Esophagus squamous epithelium (tissue), 5 donors: Measurements from ENCODE around the gene CHERP. TPM values are rescaled to one million over a fixed set of nuclear protein-coding genes. Genes with fewer than 3 reads are reported as not detected.

Source experiments
- DNase-seq: peaks from one replicate; lab custom pipeline; 2025; lab: John Stamatoyannopoulos, UW
- H3K27ac ChIP-seq, 4 donors: fragments of 200-600 bp; sonication (generic); one replicate each; pipeline ENCODE4 v1.5.1; 2016 to 2019; ENCODE audit warnings: mild to moderate bottlenecking in 1 of 4
- H3K27me3 ChIP-seq, 4 donors: fragments of 200-600 bp; sonication (generic); 1 replicate in 3 of 4; 2 replicates in 1 of 4; pipeline versions ENCODE4 v1.5.1 to v1.6.0; 2017 to 2021; ENCODE audit warnings: antibody characterized with exemption in 1 of 4
- H3K36me3 ChIP-seq, 3 donors: fragments of 200-600 bp; sonication (generic); one replicate each; pipeline ENCODE4 v1.5.1; 2016 to 2019
- H3K4me1 ChIP-seq, 3 donors: fragments of 200-600 bp; sonication (generic); one replicate each; pipeline ENCODE4 v1.5.1; 2017 to 2019
- H3K4me3 ChIP-seq, 4 donors: fragments of 200-600 bp; sonication (generic); 1 replicate in 3 of 4; 2 replicates in 1 of 4; pipeline ENCODE4 v1.5.1; 2016 to 2019; ENCODE audit warnings: mild to moderate bottlenecking in 2 of 4, moderate library complexity in 1 of 4
- H3K9me3 ChIP-seq, 3 donors: fragments of 200-600 bp; sonication (generic); one replicate each; pipeline ENCODE4 v1.5.1; 2016 to 2019
- POLR2A ChIP-seq, 4 donors: fragments of 450-650 bp; IDR thresholded peaks; one replicate each; pipeline ENCODE4 v1.6.1; 2017; ENCODE audit warnings: antibody characterized with exemption in 4 of 4, mild to moderate bottlenecking in 4 of 4, moderate library complexity in 3 of 4
- WGBS, 2 donors: methylation state at CpG; one replicate each; pipeline ENCODE4 v1.1.5; 2018; 5-methylcytosine and 5-hydroxymethylcytosine counted together
- intact Hi-C: fragments of 100-400 bp; cut with DNase I; formaldehyde crosslinking; loops from one replicate; pipeline ENCODE4 v1.15.0; 2022
- total RNA-seq, 4 donors: library from RNA; depleted of rRNA; stranded (reverse); fragments of >200 nt; gene quantifications; one replicate each; pipeline ENCODE4 v1.1.0, GENCODE V29; 2016
- TF ChIP-seq, protein P1 (sequence below), 6 experiments: fragments of 450-650 bp in 4 of 6; fragments of 200-600 bp in 2 of 6; sonication (generic) in 2 of 6; IDR thresholded peaks; one replicate each; pipeline ENCODE4 v1.5.1; 2016 to 2019; ENCODE audit warnings: antibody characterized with exemption in 6 of 6, mild to moderate bottlenecking in 4 of 6, moderate library complexity in 4 of 6
- donor health status: DM: yes; HTN: yes; CAD: no.

CHERP gene, protein sequence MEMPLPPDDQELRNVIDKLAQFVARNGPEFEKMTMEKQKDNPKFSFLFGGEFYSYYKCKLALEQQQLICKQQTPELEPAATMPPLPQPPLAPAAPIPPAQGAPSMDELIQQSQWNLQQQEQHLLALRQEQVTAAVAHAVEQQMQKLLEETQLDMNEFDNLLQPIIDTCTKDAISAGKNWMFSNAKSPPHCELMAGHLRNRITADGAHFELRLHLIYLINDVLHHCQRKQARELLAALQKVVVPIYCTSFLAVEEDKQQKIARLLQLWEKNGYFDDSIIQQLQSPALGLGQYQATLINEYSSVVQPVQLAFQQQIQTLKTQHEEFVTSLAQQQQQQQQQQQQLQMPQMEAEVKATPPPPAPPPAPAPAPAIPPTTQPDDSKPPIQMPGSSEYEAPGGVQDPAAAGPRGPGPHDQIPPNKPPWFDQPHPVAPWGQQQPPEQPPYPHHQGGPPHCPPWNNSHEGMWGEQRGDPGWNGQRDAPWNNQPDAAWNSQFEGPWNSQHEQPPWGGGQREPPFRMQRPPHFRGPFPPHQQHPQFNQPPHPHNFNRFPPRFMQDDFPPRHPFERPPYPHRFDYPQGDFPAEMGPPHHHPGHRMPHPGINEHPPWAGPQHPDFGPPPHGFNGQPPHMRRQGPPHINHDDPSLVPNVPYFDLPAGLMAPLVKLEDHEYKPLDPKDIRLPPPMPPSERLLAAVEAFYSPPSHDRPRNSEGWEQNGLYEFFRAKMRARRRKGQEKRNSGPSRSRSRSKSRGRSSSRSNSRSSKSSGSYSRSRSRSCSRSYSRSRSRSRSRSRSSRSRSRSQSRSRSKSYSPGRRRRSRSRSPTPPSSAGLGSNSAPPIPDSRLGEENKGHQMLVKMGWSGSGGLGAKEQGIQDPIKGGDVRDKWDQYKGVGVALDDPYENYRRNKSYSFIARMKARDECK
- total RNA-seq, result 10 to 100 TPM in 1 of 4 donors, 1 to 10 TPM in 3; 5.5 to 11.8 (median 9.6) TPM

DNA sequence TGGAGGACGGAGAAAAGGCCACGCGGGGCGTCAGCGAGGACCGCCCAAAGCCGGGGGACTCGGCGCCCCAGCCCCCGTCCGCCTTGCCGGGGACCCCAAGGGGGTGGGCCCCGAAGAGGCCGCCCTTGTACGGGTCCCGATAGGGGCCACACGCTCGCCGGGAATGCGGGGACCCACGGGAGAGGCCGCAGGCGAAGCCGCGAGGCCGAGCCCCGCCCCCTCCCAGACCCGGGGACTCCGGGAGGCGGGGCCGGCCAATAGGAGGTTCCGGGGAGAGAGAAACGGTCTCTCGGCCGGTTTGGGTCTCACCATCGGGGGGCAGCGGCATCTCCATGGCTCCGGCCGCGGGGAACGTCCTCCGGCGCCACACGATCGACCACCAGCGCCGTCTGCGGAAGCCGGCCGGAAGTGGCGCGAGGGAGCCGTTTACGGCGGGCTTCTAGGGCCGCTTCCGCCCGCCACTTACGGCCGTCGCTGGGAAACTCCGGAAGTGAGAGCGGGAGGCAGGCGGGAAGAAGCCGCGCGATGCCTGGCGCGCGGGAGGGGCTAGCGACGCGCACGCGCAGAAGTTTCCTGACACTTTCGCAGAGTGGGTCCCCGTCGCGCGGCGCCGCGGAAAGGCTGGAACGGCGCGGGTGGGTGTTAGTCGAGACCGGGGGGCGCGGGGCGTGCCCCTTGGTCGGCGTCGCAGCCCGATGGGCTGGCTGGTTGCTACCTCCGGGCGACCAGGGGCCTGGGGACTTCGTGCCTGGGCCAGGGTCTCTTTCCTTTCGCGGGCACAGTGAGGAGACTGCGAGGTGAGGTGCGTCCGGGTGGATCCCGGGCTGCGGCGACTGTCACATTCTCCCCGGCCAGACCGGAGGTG is at the start of gene CHERP:
CHERP (minus strand) TSS at position 393 of the 865 bp plus-strand sequence; CDS start at position 334, 59 bp downstream.
- WGBS, 2 donors, result 0% methylated on average over 52 of the region's 108 CpGs; no CpG with 5 or more reads in 1 of the 2 donors
- peaks cover 0 to 33% (median 0%) of the 10 kb centered on the region in 3 donors for H3K36me3 ChIP-seq
- peak within 1 kb of the TSS; percentile 88 to 93 (median 92) for H3K27ac ChIP-seq
- intact Hi-C loops, result no loop called here
- peak; percentile 58 for DNase-seq
- no peaks in the 10 kb centered on the region for H3K27me3 ChIP-seq
- peak within 1 kb of the TSS; percentile 75 to 97 (median 86) for H3K4me3 ChIP-seq
- H3K4me1 ChIP-seq, result peaks cover 18 to 67% (median 36%) of the 10 kb centered on the region in 3 donors
- TF ChIP-seq POLR2A (IDR thresholded peaks at IDR 0.05), result peak in 3 of 4 donors; percentile 45 to 83 (median 69)
- TF ChIP-seq, protein P1, sequence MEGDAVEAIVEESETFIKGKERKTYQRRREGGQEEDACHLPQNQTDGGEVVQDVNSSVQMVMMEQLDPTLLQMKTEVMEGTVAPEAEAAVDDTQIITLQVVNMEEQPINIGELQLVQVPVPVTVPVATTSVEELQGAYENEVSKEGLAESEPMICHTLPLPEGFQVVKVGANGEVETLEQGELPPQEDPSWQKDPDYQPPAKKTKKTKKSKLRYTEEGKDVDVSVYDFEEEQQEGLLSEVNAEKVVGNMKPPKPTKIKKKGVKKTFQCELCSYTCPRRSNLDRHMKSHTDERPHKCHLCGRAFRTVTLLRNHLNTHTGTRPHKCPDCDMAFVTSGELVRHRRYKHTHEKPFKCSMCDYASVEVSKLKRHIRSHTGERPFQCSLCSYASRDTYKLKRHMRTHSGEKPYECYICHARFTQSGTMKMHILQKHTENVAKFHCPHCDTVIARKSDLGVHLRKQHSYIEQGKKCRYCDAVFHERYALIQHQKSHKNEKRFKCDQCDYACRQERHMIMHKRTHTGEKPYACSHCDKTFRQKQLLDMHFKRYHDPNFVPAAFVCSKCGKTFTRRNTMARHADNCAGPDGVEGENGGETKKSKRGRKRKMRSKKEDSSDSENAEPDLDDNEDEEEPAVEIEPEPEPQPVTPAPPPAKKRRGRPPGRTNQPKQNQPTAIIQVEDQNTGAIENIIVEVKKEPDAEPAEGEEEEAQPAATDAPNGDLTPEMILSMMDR (IDR thresholded peaks at IDR 0.05), result peak in 1 of 6 experiments; percentile 19
- H3K9me3 ChIP-seq, result no peaks in the 10 kb centered on the region

DNA sequence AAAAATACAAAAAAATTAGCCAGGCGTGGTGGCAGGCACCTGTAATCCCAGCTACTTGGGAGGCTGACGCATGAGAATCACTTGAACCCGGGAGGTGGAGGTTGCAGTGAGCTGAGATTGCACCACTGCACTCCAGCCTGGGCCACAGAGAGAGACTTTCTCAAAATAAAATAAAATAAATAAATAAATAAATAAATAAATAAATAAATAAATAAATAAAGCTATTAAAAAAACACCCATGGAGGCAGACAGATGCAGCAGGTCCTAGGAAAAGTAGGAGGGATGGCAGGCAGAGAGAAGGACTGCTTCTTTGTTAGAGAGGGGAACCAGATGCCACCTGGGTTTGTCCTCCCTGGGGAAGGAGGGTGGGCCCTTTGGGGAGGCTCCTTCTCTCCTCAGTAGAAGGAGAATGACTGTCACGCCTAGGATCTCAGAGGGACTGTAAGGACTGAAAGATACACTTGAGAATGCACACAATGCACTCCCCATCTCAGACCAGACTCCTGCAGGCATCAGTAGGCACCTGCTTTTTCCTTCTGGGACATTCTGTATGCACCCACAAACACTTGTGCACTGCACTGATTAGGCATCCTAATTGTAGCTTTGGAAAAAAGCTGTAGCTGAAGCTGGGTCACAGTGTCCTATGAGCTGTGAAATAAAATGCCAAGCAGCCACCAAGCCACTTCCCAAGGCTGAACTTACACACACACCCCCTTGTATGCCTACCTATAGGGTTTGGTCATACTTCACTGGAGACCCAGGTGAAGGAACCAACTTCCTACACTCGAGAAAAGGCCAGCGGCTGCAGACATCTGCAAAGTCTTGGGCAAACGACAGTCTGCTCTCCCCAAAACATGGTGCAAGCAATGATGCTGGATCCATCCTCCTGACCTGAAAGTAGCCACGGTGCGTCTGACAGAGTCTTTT is 48.9 kb upstream of the CHERP start:
- Histone ChIP-seq H3K9me3 (no peaks in the 10 kb centered on the region), H3K27ac (no peak overlapping the region), H3K36me3 (no peaks in the 10 kb centered on the region), H3K4me3 (no peak overlapping the region), H3K27me3 (no peaks in the 10 kb centered on the region), H3K4me1 (peaks cover 43 to 91% (median 55%) of the 10 kb centered on the region in 3 donors)
- TF ChIP-seq POLR2A (IDR thresholded peaks at IDR 0.05), result no peak
- TF ChIP-seq, protein P1 (IDR thresholded peaks at IDR 0.05), result no peak
- intact Hi-C loops, result no loop called here
- no peak for DNase-seq
- WGBS, 2 donors, result 85 to 91% methylated on average over 4 to 7 of the region's 9 CpGs

DNA sequence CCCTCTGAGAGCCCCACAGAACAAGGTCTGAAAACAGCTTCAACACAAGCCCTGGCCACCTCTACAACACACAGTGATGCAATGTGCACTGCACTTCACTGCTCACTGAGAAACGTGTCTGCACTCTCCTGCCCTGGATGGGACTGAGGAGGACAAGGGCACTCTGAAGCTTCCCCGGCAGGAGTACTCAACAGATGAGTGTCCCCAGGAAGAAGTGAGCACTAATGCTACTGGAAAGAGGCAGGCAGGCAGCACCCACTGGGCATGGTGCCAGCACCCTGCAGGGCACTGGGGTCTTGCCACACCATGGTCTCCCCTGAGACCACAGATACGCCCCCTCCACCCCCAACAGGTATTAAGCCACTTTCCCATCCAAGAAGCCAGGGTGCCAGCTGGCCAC is 47.7 kb upstream of the CHERP start:
- Histone ChIP-seq H3K36me3 (no peaks in the 10 kb centered on the region), H3K9me3 (no peaks in the 10 kb centered on the region), H3K27me3 (no peaks in the 10 kb centered on the region), H3K4me3 (no peak overlapping the region), H3K4me1 (peaks cover 42 to 91% (median 60%) of the 10 kb centered on the region in 3 donors), H3K27ac (no peak overlapping the region)
- TF ChIP-seq, protein P1 (IDR thresholded peaks at IDR 0.05), result no peak
- TF ChIP-seq POLR2A (IDR thresholded peaks at IDR 0.05), result no peak
- DNase-seq, result no peak
- WGBS, 2 donors, result 40 to 81% methylated on average over 1 to 2 of the region's 3 CpGs
- intact Hi-C loops, result no loop called here
